Measurements from ENCODE around the gene LANCL2.
"Not testable (repeated sequence)": the region's sequence is repeated elsewhere in the genome, so short reads cannot be mapped to it uniquely, and the experiment has no call there.

The LANCL2 gene, protein sequence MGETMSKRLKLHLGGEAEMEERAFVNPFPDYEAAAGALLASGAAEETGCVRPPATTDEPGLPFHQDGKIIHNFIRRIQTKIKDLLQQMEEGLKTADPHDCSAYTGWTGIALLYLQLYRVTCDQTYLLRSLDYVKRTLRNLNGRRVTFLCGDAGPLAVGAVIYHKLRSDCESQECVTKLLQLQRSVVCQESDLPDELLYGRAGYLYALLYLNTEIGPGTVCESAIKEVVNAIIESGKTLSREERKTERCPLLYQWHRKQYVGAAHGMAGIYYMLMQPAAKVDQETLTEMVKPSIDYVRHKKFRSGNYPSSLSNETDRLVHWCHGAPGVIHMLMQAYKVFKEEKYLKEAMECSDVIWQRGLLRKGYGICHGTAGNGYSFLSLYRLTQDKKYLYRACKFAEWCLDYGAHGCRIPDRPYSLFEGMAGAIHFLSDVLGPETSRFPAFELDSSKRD
- total RNA-seq = 12.8 to 34.3 reads per million in 2 experiments

DNA sequence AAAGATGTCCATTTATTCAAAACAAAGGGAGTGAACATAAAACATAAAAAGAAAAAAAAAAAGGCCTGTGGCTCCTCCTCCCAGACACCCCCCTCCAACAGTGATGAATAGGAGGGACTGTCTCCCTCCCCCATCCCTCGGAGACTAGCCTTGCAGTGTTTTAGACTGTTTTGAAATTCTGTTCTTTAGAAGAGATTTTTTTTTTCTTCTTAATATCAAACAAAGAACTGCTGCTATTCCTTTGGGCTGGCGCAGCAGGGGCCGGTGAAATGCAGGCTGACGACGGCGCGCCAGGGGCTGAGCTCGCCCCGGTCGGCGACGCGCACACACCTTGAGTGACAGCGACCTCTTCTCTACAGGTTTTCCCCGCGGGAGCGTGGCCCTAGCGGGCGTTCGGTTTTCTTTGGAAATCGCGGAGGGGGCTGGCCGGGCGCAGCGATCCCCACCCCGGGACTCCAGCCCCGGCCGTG is at the start of gene LANCL2:
Gene LANCL2, plus strand, starts transcription at position 133 of the 470 bp plus-strand sequence. CDS start 689 bp downstream, outside the sequence.
- DNase-seq (ENCODE audit: low read depth) = peak; percentile 27

DNA sequence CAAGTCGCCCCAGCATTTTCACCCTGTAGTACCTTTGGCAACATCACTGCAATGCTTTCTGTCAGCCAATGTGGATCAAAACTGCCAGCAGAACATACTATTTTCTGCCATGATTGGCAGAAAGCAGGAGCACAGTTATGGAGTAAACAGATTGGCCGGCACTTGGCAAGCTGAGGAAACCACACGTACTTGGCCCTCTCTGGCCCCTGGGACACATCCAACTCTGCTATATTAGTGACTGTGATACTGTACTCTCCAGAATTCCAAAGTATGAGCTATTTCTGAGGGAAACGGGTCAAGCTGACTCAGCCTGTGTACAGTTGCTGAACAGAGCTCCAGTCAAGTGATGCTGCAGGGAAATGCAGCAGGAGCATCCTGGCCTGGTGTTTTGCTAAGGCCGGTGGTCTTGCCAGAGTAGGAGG is 39.8 kb upstream of the LANCL2 start:
- DNase-seq (ENCODE audit: low read depth) = no peak

DNA sequence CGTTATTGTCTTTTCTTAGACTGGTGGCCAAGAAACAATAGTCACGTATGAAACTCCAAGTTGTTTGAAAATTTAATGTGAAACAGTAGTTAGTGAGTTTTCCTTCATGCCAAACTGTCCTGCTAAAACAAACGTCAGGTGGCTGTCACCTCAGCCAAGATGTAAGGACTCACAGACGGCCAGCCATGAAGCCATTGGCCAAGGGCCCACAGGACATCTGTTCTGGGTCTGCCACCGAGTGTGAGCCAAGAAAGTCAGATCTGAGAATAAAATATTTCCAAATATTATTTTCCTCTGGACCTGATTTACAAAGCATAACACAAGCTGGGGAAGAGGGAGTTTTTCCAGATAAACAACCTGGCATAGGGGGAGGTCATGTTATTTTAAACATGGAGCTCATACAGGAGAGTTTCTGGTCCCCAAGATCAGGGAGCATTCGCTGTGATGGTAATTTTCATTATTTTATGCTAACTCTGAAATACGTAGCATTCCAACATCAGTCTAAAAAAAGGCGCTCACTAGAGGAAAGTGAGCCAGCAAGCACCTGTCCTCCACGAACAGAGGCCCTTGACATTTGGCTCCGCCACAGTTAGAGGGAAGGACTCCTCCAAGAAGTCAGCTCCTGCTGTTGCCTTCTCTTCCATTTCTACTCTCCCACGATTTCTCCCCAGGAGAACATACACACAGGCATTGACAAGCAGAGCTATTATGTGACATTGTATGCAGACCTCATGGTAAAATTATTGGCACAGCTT is 38.9 kb upstream of the LANCL2 start:
- DNase-seq (ENCODE audit: low read depth) = no peak

DNA sequence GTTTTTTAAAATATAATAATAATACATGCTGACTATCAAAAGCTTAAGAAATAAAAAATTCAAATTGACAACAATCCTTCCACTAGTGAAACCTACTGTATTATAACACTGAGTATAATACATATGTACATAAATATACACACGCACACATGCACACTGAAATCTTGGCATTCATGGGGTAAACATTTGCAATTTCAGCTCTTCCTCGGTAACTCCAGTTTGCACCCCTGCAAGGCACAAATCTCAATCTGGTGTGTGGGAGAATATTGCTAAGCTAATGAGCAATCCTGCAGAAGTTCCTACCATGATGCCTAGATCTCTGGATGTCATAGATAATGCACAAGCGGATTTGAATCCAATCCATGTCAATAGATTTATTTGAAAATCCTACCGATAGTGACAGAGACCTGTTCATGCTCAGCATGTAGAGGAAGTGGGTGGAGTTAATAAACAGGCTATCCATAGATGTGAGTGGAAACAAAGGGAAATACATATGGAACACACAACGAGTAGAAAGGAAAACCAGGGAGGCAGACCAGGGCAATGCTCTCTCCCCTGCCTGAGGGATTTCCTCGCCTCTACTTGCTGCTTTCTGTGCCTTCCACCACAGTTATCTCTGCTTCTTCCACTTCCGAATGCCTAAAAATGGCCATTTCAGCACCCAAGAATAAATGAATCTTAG is 38.1 kb upstream of the LANCL2 start:
- no peak for DNase-seq (ENCODE audit: low read depth)

DNA sequence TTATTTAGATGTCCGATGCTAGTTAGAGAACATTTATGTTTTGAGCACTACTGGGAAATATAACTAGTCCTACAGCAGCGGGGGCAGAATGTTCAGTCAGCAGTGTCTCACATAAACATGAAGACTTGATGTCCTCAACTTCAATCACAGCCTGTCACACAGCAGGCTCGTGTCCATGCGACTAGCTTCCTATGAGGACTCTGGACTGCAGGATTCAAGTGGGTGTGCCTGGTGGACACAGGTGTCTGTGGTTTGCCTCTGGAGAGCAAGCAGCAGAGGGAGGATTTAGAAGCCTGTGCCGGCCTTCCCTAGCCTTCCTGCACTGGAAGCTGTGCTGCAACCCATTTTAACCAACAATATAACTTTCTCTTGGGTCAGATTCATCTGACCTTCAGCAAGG is 30.0 kb upstream of the LANCL2 start:
- no peak for DNase-seq (ENCODE audit: low read depth)

DNA sequence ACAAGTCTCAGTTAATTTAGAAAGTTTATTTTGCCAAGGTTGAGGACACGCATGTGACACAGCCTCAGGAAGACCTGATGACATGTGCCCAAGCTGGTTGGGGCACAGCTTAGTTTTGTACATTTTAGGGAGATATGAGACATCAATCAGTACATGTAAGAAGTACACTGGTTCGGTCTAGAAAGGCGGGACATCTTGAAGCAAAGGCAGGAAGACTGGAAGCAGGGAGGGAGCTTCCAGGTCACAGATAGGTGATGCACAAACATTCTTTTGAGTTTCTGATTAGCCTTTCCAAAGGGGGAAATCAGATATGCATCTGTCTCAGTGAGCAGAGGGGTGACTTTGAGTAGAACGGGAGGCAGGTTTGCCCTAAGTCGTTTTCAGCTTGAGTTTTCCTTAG is 29.4 kb upstream of the LANCL2 start:
- no peak for DNase-seq (ENCODE audit: low read depth)

DNA sequence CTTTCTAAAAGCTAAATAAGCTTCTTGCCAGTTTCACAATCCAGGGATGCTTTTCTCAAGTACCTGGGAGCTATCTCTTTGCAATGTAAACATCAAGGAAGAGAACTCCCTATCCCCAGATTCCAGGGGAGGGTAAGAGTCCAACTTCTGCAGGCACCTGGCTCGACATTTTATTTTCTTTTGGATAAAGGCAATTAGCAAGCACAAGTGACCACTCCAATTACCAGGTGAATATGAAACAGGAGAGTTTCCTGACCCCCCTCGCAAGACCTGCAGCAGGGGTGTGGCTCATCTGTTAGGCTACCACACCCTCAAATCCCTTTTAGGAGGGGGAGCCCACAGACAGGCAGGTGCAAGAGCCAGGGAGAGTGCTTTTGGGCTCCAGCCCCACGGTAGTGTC is 28.6 kb upstream of the LANCL2 start:
- DNase-seq (ENCODE audit: low read depth) = no peak

DNA sequence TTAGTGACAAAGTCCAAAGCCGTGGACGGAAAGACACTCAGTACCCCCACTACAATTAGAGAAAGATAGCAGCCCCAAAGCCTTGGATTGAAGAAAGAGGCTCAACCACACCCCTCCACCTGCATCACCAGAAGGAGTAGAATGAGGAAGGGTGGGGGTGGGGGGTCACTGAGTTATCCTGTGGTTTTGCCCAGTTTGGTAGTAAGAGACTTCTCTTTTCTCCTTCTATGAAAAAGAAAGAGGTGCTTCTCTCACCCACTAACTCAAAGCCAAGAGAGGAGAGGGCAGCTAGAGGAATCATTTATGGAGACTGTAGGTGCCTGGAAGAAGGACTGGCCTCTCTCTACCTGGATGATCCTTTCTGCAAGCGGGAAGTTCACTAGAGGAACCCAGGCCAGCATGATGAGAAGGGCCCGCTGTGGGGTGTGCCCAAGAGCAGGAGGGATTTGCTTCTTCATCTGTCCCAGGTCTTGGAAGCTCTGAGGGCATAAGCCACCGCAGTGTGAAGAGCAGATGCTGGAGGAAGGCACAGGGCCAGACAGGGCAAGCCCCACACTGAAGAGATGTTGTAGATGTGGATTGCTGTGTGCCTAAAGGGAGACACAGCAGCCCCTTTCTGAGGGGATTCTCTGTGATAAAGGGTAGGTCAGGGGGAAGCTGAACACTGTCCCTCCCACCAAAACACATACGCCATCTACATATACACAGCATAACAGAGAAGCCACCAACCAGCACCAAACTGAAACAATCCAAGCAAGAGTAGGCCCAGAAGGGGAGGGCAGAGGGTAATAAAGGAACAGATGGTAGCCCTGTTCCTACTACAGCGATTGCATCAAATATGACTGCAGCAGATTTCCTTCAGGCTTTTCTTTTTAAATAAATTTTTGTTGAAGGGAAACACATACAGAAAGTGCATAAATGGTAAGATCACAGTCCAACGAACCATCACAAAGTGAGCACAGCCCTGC is 25.8 kb upstream of the LANCL2 start:
- DNase-seq (ENCODE audit: low read depth) = no peak

DNA sequence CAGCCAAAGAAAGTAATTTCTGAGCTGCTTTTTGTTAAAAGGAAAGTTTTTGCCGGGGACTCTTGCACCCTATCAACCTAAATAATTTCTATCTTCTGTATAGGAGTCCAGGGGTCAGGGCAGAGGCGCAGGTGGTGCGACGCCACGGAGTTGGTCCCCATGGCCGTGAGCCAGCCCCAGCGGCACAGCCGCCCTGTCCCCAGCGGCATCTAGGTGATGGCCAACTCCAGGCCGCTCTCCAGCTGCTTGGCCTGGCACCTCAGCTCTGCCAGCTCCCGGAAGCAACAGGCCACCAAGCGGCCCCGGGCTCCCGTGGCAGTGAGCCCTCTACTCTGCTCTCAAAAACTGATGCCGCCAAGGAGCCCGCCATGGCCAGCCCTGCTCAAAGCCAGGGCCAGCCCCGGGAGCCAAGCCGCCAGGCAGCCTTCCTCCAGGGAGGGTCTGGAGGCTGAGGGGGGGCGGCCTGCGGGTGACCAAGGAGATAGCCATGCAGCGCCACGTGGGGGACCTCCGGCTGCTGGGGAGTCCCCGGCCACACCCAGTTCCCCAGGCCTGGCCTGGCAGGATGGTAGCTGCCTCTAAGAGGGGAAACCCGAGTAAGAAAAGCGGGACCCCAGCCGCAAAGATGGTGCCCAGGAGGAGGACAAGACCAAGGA is 22.8 kb upstream of the LANCL2 start:
- no peak for DNase-seq (ENCODE audit: low read depth)

DNA sequence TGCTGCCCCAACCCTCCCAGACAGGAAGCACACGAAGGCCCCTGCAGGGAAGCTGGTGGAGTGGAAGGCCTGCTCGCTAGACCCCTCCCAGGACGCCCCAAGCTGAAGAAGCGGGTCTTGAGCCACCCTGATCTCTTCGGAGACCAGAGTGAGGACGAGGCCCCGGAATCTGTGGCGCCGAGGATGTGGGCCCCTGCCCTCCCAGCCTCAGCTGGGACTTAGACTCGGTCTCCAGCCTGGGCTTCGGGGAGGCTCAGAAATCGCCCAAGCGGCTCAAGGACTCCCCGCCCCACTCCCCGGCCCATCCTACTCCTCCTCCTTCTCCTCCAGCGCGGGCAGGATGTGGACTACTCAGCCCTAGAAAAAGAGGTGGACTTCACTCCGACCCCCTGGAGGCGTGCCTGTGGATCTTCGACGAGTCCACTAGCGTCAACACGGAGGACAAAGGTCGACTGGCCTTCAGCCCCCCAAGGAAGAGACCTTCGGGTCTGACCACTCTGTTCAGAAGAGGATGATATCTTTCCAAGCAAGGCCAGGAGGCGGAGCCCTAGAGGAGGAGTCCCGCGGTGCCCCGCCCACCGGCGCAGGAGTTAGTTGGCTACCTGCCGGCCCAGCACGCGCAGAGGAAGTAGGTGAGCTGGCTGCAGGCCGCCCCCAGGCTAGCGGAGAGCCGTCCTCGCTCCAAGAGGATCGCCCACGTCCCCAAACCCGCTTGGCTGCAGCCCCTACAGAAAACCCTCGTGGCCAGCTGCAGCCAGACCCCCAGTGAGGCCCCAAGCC is 21.9 kb upstream of the LANCL2 start:
- no peak for DNase-seq (ENCODE audit: low read depth)

DNA sequence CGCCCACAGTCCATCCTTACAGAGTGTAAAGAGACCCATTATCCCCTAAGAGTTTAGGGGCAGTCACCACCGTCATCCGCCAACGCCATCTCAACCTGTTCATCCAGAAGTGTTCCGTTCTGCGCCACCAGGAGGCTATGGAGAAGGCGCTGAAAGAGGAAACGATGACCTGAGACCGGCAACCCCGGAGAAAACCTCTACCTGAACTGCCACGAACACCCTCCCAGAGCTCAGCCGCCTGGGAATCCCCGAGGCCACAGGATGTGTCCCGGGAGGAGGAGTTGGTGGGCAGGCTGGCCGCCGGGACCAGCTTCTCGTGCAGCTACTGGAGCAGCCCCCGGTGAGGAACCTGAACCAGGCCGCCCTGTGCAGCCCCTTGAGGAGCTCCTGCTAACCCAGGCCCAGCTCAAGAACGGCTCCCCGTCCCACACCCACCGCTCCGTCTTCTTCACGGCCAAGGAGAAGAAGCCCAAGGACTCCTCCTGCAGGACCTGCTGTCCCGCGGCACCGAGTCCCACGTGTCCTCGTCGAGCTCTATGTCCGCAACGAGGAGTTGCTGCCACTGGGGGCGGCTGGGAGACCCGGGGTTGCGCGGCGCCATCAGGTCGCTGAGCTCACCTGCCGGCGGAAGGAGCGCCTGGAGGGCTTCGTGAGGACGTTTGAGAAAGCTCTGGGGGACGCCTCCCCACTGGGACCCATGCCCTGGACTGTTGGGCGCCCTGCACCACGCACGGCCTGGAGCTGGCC is 21.1 kb upstream of the LANCL2 start:
- no peak for DNase-seq (ENCODE audit: low read depth)

DNA sequence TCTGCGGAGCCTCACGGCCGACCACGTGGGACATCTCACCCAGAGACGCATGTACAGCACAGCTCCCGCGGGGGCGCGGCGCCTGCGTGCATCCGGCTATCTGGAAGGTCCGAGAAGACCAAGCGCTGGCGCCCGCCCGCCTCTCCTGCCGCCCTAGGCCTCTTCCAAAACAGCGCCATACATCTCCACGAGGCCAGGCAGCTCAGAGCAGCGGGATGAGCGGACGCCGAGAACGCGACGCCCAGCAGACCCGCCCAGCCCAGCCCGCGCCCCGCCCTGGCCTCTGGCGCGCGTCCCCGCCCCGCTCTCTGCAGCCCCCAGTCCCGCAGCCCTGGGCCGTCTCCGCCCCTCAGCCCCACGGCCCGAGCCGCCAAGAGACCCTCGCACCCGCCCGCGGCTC is 20.3 kb upstream of the LANCL2 start:
- DNase-seq (ENCODE audit: low read depth) = no peak

DNA sequence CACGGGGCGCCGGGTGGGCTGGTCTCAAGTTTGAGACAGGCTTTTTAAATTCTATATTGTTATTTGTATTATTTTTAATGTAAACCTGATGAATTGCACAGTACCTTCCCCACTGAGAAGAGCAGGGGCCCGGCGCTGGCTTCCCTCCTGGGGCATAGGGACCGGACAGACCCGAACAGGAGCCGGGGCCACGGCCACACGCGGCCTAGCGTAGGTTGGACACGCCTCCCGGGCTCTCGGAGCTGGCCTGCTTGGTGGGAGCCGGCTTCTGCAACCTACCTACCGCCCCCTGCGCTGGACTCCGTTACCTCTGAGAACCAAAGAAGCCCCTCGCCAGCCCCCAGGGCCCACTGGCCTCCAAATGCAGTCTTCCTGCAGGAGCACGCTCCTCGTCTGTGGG is 19.8 kb upstream of the LANCL2 start:
- DNase-seq (ENCODE audit: low read depth) = no peak

DNA sequence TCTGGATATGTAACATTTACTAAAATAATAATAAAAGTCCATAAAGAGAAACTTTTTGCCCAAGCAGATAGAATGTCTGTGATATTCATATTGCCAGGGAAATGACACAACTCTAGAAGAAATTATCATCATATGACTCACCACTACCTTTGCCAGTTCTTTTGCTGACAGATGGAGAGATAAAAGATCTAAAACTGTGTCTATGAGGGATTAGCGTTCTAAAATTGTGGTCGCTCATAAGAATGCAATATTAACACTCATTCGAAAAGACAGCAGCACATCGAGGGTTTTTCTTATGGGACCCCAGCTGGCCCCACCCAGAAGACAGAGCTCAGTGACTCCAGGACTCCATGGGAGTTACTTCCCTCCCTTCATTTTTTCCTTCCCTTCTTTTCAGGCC is 16.6 kb upstream of the LANCL2 start:
- DNase-seq (ENCODE audit: low read depth) = no peak

DNA sequence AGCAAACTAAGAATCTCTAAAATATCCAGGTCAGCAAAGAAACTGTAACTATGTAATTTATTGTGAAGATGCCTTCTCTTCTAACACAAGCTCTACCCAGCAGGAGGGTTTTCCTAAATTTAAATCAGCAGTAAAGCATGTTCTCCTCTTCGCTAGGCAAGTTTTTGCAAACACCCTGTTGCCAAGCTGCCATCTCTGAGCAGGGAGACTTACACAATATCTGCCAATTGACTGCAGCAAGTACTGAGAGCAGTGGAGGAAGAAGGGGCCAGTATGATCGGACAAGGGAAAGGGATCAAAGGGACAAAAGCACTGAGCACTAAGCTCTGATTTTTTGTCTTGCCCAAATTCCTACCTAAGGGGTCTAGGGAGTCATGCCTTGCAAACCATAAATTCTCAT is 16.0 kb upstream of the LANCL2 start:
- DNase-seq (ENCODE audit: low read depth) = no peak

DNA sequence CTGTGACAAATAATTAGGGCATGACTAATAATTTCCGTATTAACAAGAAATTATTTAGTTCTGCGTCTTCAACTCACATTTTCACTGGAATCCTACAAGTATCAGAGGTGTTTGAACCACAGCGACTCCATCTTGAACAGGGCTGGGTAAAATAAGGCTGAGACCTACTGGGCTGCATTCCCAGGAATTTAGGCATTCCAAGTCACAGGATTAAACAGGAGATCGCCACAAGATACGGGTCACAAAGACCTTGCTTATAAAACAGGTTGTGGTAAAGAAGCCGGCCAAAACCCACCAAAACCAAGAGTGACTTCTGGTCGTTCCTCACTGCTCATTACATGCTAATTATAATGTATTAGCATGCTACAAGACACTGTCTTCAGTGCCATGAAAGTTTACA is 14.9 kb upstream of the LANCL2 start:
- no peak for DNase-seq (ENCODE audit: low read depth)

DNA sequence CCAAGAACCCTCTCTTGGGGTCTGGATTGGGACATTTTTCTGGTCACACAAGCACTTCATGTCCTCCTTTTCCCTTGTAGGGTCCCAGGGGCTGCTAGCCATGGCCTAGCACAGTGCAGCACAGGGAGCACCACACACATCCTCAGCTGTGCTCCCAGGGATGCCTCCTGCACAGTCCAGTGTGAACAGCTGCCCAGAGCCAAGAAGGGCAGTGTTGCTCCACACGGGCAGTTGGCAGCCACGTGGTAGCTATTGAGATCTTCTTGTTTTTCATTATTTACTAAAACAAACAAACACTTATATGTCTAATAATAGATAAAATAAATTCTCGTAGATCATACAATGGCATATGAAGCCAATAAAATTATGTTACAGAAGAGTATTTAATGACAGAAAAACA is 13.9 kb upstream of the LANCL2 start:
- no peak for DNase-seq (ENCODE audit: low read depth)

DNA sequence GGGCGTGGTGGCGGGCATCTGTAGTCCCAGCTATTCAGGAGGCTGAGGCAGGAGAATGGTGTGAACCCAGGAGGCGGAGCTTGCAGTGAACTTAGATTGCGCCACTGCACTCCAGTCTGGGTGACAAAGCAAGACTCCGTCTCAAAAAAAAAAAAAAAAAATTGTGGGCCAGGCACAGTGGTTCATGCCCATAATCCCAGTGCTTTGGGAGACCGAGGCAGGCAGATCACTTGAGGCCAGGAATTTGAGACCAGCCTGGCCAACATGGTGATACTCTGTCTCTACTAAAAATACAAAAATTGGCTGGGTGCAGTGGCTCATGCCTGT is 12.2 kb upstream of the LANCL2 start:
- not testable (repeated sequence) for DNase-seq (ENCODE audit: low read depth)

DNA sequence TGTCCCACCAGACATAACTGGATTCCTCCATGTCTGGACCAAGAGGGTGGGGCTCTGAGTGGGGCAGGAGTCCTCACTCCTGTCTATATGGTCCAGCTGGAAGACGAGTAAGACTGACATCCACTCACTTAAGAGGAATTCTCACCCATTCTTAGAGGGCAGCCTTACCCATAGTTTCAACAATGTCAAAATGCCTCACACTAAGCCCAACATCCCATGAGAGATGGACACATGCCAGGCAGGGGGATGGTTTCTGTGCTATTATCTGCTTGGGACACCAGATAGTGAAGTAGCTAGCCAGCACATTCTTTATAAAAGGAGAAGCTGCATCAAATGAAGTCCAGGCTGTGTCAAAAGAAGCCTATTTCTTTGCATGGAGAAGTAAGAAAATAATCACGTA is 4.7 kb upstream of the LANCL2 start:
- no peak for DNase-seq (ENCODE audit: low read depth)

Data from T follicular helper cell (primary cell).